H9 (cell line): ENCODE results near the gene KLC4. TPM values are rescaled to one million over a fixed set of nuclear protein-coding genes. Genes with fewer than 3 reads are reported as not detected.

ENCODE experiments used
- DNase-seq: peaks from one replicate; pipeline ENCODE4 v3.0.0-alpha.2; 2017
- H2AFZ ChIP-seq: one replicate; pipeline ENCODE4 v1.6.1; 2013; ENCODE audit warnings: mild to moderate bottlenecking, low read length, control low read depth, moderate library complexity
- H2AK5ac ChIP-seq: 2 replicates; pipeline ENCODE4 v1.6.1; 2013; ENCODE audit warnings: low read length, control low read depth, mixed read lengths; ENCODE audit not compliant: insufficient read length
- H2BK120ac ChIP-seq: one replicate; pipeline ENCODE4 v1.6.1; 2013; ENCODE audit warnings: low read depth, mild to moderate bottlenecking, low read length, control low read depth, inconsistent platforms; ENCODE audit not compliant: poor library complexity, severe bottlenecking
- H2BK12ac ChIP-seq: 2 replicates; pipeline ENCODE4 v1.6.1; 2013; ENCODE audit warnings: low read length, control low read depth, mixed read lengths, low read depth; ENCODE audit not compliant: insufficient read length
- H2BK15ac ChIP-seq: 2 replicates; pipeline ENCODE4 v1.6.1; 2013; ENCODE audit warnings: low read depth, low read length, control low read depth
- H2BK20ac ChIP-seq: one replicate; pipeline ENCODE4 v1.6.1; 2013; ENCODE audit warnings: low read depth, mild to moderate bottlenecking, low read length, control low read depth, inconsistent platforms; ENCODE audit not compliant: poor library complexity, severe bottlenecking
- H2BK5ac ChIP-seq: 2 replicates; pipeline ENCODE4 v1.6.1; 2013; ENCODE audit warnings: low read length, control low read depth, mixed read lengths; ENCODE audit not compliant: insufficient read length
- H3K14ac ChIP-seq: 2 replicates; pipeline ENCODE4 v1.6.1; 2013; ENCODE audit warnings: low read length, control low read depth; ENCODE audit not compliant: insufficient read depth
- H3K18ac ChIP-seq: 2 replicates; pipeline ENCODE4 v1.6.1; 2013; ENCODE audit warnings: low read depth, mild to moderate bottlenecking, mixed read lengths, low read length, control low read depth; ENCODE audit not compliant: insufficient read length
- H3K23ac ChIP-seq: 2 replicates; pipeline ENCODE4 v1.6.1; 2013; ENCODE audit warnings: low read length, control low read depth, mixed read lengths, low read depth; ENCODE audit not compliant: insufficient read length
- H3K23me2 ChIP-seq: 2 replicates; pipeline ENCODE4 v1.6.1; 2013; ENCODE audit warnings: low read depth, mild to moderate bottlenecking, mixed read lengths, low read length, control low read depth; ENCODE audit not compliant: insufficient read length, poor library complexity, severe bottlenecking
- H3K27ac ChIP-seq: 2 replicates; pipeline ENCODE4 v1.5.1; 2013; ENCODE audit warnings: low read length, control low read depth, mixed read lengths, low read depth; ENCODE audit not compliant: insufficient read length
- H3K27me3 ChIP-seq: 2 replicates; pipeline ENCODE4 v1.6.1; 2013; ENCODE audit warnings: low read length, control low read depth, inconsistent platforms; ENCODE audit not compliant: insufficient read depth
- H3K4ac ChIP-seq: 2 replicates; pipeline ENCODE4 v1.6.1; 2013; ENCODE audit warnings: low read depth, mild to moderate bottlenecking, control low read depth, inconsistent platforms, low read length, moderate library complexity
- H3K4me1 ChIP-seq: 2 replicates; pipeline ENCODE4 v1.6.1; 2013; ENCODE audit warnings: low read length, control low read depth, inconsistent platforms; ENCODE audit not compliant: insufficient read depth
- H3K4me2 ChIP-seq: 2 replicates; pipeline ENCODE4 v1.6.1; 2013; ENCODE audit warnings: low read length, control low read depth, mixed read lengths; ENCODE audit not compliant: insufficient read length, insufficient read depth
- H3K56ac ChIP-seq: 2 replicates; pipeline ENCODE4 v1.6.1; 2013; ENCODE audit warnings: low read depth, mild to moderate bottlenecking, mixed read lengths, low read length, control low read depth; ENCODE audit not compliant: insufficient read length
- H3K79me1 ChIP-seq: 2 replicates; pipeline ENCODE4 v1.6.1; 2013; ENCODE audit warnings: low read depth, mild to moderate bottlenecking, moderate library complexity, low read length, control low read depth, inconsistent platforms; ENCODE audit not compliant: insufficient read depth, poor library complexity, severe bottlenecking
- H3K79me2 ChIP-seq: 2 replicates; pipeline ENCODE4 v1.6.1; 2013; ENCODE audit warnings: low read length, control low read depth, inconsistent platforms; ENCODE audit not compliant: insufficient read depth
- H3K9ac ChIP-seq: 2 replicates; pipeline ENCODE4 v1.6.1; 2013; ENCODE audit warnings: low read length, control low read depth, mixed read lengths; ENCODE audit not compliant: insufficient read length; ENCODE audit errors: extremely low read depth
- H3K9me3 ChIP-seq: one replicate; pipeline ENCODE4 v1.6.1; 2013; ENCODE audit warnings: low read depth, low read length, inconsistent platforms; ENCODE audit not compliant: control insufficient read depth
- H3T11ph ChIP-seq: one replicate; pipeline ENCODE4 v1.6.1; 2013; ENCODE audit warnings: mild to moderate bottlenecking, low read length, control low read depth, inconsistent platforms
- H4K20me1 ChIP-seq: one replicate; pipeline ENCODE4 v1.6.1; 2013; ENCODE audit not compliant: control insufficient read depth, insufficient read length, insufficient read depth
- H4K5ac ChIP-seq: 2 replicates; pipeline ENCODE4 v1.6.1; 2013; ENCODE audit warnings: low read depth, mild to moderate bottlenecking, mixed read lengths, low read length, control low read depth; ENCODE audit not compliant: insufficient read length
- H4K8ac ChIP-seq: replicated peaks from 2 replicates; pipeline ENCODE4 v1.6.1; 2013; ENCODE audit warnings: low read length, control low read depth, mixed read lengths, low read depth; ENCODE audit not compliant: insufficient read length
- H4K91ac ChIP-seq: 2 replicates; pipeline ENCODE4 v1.6.1; 2013; ENCODE audit warnings: low read depth, mild to moderate bottlenecking, moderate library complexity, mixed read lengths, low read length, control low read depth; ENCODE audit not compliant: insufficient read length
- H3K27ac Mint-ChIP-seq, 3 experiments: 2 replicates in 2 of 3; 3 replicates in 1 of 3; pipeline ENCODE4 v1.8.0; 2020 to 2021; ENCODE audit warnings: mixed read lengths in 3 of 3, mild to moderate bottlenecking in 1 of 3, moderate library complexity in 1 of 3
- H3K27me3 Mint-ChIP-seq: 2 replicates; pipeline ENCODE4 v1.8.0; 2021; ENCODE audit warnings: low read depth, mild to moderate bottlenecking, moderate library complexity, mixed read lengths
- H3K36me3 Mint-ChIP-seq, 3 experiments: 2 replicates in 2 of 3; 3 replicates in 1 of 3; pipeline ENCODE4 v1.8.0; 2020 to 2021; ENCODE audit warnings: low read depth in 3 of 3, mixed read lengths in 3 of 3; ENCODE audit not compliant: insufficient read depth in 1 of 3
- H3K4me1 Mint-ChIP-seq, 2 experiments: 2 replicates each; pipeline ENCODE4 v1.8.0; 2020; ENCODE audit warnings: mixed read lengths in 2 of 2
- H3K4me3 Mint-ChIP-seq, 2 experiments: 2 replicates in 1 of 2; 3 replicates in 1 of 2; pipeline ENCODE4 v1.8.0; 2020 to 2021; ENCODE audit warnings: mild to moderate bottlenecking in 2 of 2, mixed read lengths in 2 of 2, moderate library complexity in 1 of 2
- H3K9me3 Mint-ChIP-seq, 2 experiments: 2 replicates in 1 of 2; 3 replicates in 1 of 2; pipeline ENCODE4 v1.8.0; 2020; ENCODE audit warnings: mild to moderate bottlenecking in 2 of 2, mixed read lengths in 2 of 2, moderate library complexity in 1 of 2
- WGBS: extraction: QIAGEN DNeasy Blood & Tissue Kit; methylation state at CpG from one replicate; pipeline ENCODE4 v1.1.7; 2013; ENCODE audit warnings: missing lambda C conversion rate, low lambda C conversion rate, mixed read lengths; ENCODE audit not compliant: insufficient read length; ENCODE audit errors: extremely low coverage; 5-methylcytosine and 5-hydroxymethylcytosine counted together
- total RNA-seq: library from RNA; stranded (reverse); gene quantifications from 2 replicates; pipeline ENCODE4 v1.2.1, GENCODE V29; 2021
- TF ChIP-seq, protein P1 (sequence below): fragments of 200-600 bp; sonication (generic); conservative IDR thresholded peaks from 3 replicates; pipeline ENCODE4 v1.8.0; 2021; ENCODE audit warnings: antibody characterized with exemption, mild to moderate bottlenecking

KLC4 gene
- total RNA-seq, 1 experiment from 2014 or later: 29.7 TPM

GRCh38 chr6:43120944-43121913 is 61.8 kb downstream of the KLC4 start:
- Histone ChIP-seq H2BK20ac (no peak overlapping the region), H2AFZ (no peak overlapping the region), H4K20me1 (no peaks in the 10 kb centered on the region), H2BK15ac (no peak overlapping the region), H3K4ac (no peak overlapping the region), H4K8ac (no peak overlapping the region), H3K9me3 (no peaks in the 10 kb centered on the region), H3K9ac (no peak overlapping the region), H2BK120ac (no peak overlapping the region), H2AK5ac (no peak overlapping the region), H3K23me2 (no peaks in the 10 kb centered on the region), H3K23ac (no peak overlapping the region), H2BK5ac (no peak overlapping the region), H3T11ph (no peak overlapping the region), H4K5ac (no peak overlapping the region), H3K79me1 (no peaks in the 10 kb centered on the region), H3K27ac (no peak overlapping the region), H3K56ac (no peak overlapping the region), H3K18ac (no peak overlapping the region), H4K91ac (no peak overlapping the region), H3K4me2 (no peak overlapping the region), H3K27me3 (no peaks in the 10 kb centered on the region), H3K79me2 (peaks cover 3% of the 10 kb centered on the region; the same call in 1 of the 2 replicates), H2BK12ac (no peak overlapping the region), H3K4me1 (no peaks in the 10 kb centered on the region), H3K14ac (no peak overlapping the region)
- Mint-ChIP-seq H3K9me3 (no peaks in the 10 kb centered on the region), H3K27me3 (no peaks in the 10 kb centered on the region), H3K4me1 (peaks cover 44 to 56% of the 10 kb centered on the region in 2 experiments), H3K27ac (peak overlapping the region; percentile 72 to 91 (median 83); a peak in 6 of 7 replicates), H3K36me3 (no peaks in the 10 kb centered on the region; a peak in 1 of 7 replicates), H3K4me3 (no peak overlapping the region)
- no peak for DNase-seq
- WGBS: no CpG with 5 or more reads among the region's 9 CpGs
- TF ChIP-seq, protein P1, sequence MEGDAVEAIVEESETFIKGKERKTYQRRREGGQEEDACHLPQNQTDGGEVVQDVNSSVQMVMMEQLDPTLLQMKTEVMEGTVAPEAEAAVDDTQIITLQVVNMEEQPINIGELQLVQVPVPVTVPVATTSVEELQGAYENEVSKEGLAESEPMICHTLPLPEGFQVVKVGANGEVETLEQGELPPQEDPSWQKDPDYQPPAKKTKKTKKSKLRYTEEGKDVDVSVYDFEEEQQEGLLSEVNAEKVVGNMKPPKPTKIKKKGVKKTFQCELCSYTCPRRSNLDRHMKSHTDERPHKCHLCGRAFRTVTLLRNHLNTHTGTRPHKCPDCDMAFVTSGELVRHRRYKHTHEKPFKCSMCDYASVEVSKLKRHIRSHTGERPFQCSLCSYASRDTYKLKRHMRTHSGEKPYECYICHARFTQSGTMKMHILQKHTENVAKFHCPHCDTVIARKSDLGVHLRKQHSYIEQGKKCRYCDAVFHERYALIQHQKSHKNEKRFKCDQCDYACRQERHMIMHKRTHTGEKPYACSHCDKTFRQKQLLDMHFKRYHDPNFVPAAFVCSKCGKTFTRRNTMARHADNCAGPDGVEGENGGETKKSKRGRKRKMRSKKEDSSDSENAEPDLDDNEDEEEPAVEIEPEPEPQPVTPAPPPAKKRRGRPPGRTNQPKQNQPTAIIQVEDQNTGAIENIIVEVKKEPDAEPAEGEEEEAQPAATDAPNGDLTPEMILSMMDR: no peak
